ENCODE data around the gene YY1.

Gene YY1

GRCh38 chr14:100238419-100239210 is at the start of gene YY1:
YY1 (plus strand) TSS chr14:100239144; CDS start chr14:100239245, 101 bp downstream.
- H3K4me3 ChIP-seq (ENCODE audit: low read length): peak within 1 kb of the TSS; percentile 95
- peak within 1 kb of the TSS; percentile 50 for H3K9ac ChIP-seq (ENCODE audit: low read length)
- H3K27me3 ChIP-seq (ENCODE audit: control insufficient read depth, insufficient read depth, low read length): no peaks in the 10 kb centered on the region
- peaks cover 23% of the 10 kb centered on the region for H3K4me1 ChIP-seq (ENCODE audit: control insufficient read depth, insufficient read depth, low read length)
- no peaks in the 10 kb centered on the region for H3K36me3 ChIP-seq (ENCODE audit: control insufficient read depth, insufficient read depth, low read length)
- peak within 1 kb of the TSS; percentile 90 for H3K27ac ChIP-seq (ENCODE audit: low read depth, low read length)

- no peak overlapping the region for H3K4me3 ChIP-seq (ENCODE audit: low read length)
- no peak overlapping the region for H3K27ac ChIP-seq (ENCODE audit: low read depth, low read length)
- no peaks in the 10 kb centered on the region for H3K36me3 ChIP-seq (ENCODE audit: control insufficient read depth, insufficient read depth, low read length)
- no peaks in the 10 kb centered on the region for H3K27me3 ChIP-seq (ENCODE audit: control insufficient read depth, insufficient read depth, low read length)
- no peak overlapping the region for H3K9ac ChIP-seq (ENCODE audit: low read length)
- peaks cover 7% of the 10 kb centered on the region for H3K4me1 ChIP-seq (ENCODE audit: control insufficient read depth, insufficient read depth, low read length)
These were observed 48.8 kb upstream of the YY1 start for GRCh38 chr14:100190126-100190525.

GRCh38 chr14:100191584-100192249 is 47.2 kb upstream of the YY1 start:
- Histone ChIP-seq H3K4me1 (ENCODE audit: control insufficient read depth, insufficient read depth, low read length) (peaks cover 7% of the 10 kb centered on the region), H3K9ac (ENCODE audit: low read length) (peak overlapping the region; percentile 88), H3K27ac (ENCODE audit: low read depth, low read length) (no peak overlapping the region), H3K36me3 (ENCODE audit: control insufficient read depth, insufficient read depth, low read length) (no peaks in the 10 kb centered on the region), H3K4me3 (ENCODE audit: low read length) (no peak overlapping the region), H3K27me3 (ENCODE audit: control insufficient read depth, insufficient read depth, low read length) (no peaks in the 10 kb centered on the region)

GRCh38 chr14:100192250-100192671 is 46.7 kb upstream of the YY1 start:
- Histone ChIP-seq H3K4me3 (ENCODE audit: low read length) (peak overlapping the region; percentile 66), H3K9ac (ENCODE audit: low read length) (peak overlapping the region; percentile 88), H3K27me3 (ENCODE audit: control insufficient read depth, insufficient read depth, low read length) (no peaks in the 10 kb centered on the region), H3K27ac (ENCODE audit: low read depth, low read length) (peak overlapping the region; percentile 93), H3K36me3 (ENCODE audit: control insufficient read depth, insufficient read depth, low read length) (no peaks in the 10 kb centered on the region), H3K4me1 (ENCODE audit: control insufficient read depth, insufficient read depth, low read length) (peaks cover 7% of the 10 kb centered on the region)

- peak overlapping the region; percentile 88 for H3K9ac ChIP-seq (ENCODE audit: low read length)
- peak overlapping the region; percentile 74 for H3K4me3 ChIP-seq (ENCODE audit: low read length)
- no peaks in the 10 kb centered on the region for H3K36me3 ChIP-seq (ENCODE audit: control insufficient read depth, insufficient read depth, low read length)
- no peaks in the 10 kb centered on the region for H3K27me3 ChIP-seq (ENCODE audit: control insufficient read depth, insufficient read depth, low read length)
- peaks cover 7% of the 10 kb centered on the region for H3K4me1 ChIP-seq (ENCODE audit: control insufficient read depth, insufficient read depth, low read length)
- H3K27ac ChIP-seq (ENCODE audit: low read depth, low read length): peak overlapping the region; percentile 93
These were observed 46.1 kb upstream of the YY1 start for GRCh38 chr14:100192672-100193416.

- Histone ChIP-seq H3K27me3 (ENCODE audit: control insufficient read depth, insufficient read depth, low read length) (no peaks in the 10 kb centered on the region), H3K27ac (ENCODE audit: low read depth, low read length) (peak overlapping the region; percentile 93), H3K4me3 (ENCODE audit: low read length) (peak overlapping the region; percentile 74)
These were observed 45.3 kb upstream of the YY1 start for GRCh38 chr14:100193417-100194357.

GRCh38 chr14:100199240-100199860 is 39.6 kb upstream of the YY1 start:
- Histone ChIP-seq H3K36me3 (ENCODE audit: control insufficient read depth, insufficient read depth, low read length) (no peaks in the 10 kb centered on the region), H3K4me3 (ENCODE audit: low read length) (no peak overlapping the region), H3K27me3 (ENCODE audit: control insufficient read depth, insufficient read depth, low read length) (no peaks in the 10 kb centered on the region), H3K9ac (ENCODE audit: low read length) (no peak overlapping the region), H3K4me1 (ENCODE audit: control insufficient read depth, insufficient read depth, low read length) (no peaks in the 10 kb centered on the region), H3K27ac (ENCODE audit: low read depth, low read length) (no peak overlapping the region)

More at GRCh38 chr14:100193417-100194357, 45.3 kb upstream of the YY1 start:
- Histone ChIP-seq H3K4me1 (ENCODE audit: control insufficient read depth, insufficient read depth, low read length) (peaks cover 7% of the 10 kb centered on the region), H3K36me3 (ENCODE audit: control insufficient read depth, insufficient read depth, low read length) (no peaks in the 10 kb centered on the region), H3K9ac (ENCODE audit: low read length) (peak overlapping the region; percentile 80)

- no peaks in the 10 kb centered on the region for H3K27me3 ChIP-seq (ENCODE audit: control insufficient read depth, insufficient read depth, low read length)
- H3K4me1 ChIP-seq (ENCODE audit: control insufficient read depth, insufficient read depth, low read length): no peaks in the 10 kb centered on the region
- no peak overlapping the region for H3K4me3 ChIP-seq (ENCODE audit: low read length)
- H3K27ac ChIP-seq (ENCODE audit: low read depth, low read length): no peak overlapping the region
- no peak overlapping the region for H3K9ac ChIP-seq (ENCODE audit: low read length)
- H3K36me3 ChIP-seq (ENCODE audit: control insufficient read depth, insufficient read depth, low read length): no peaks in the 10 kb centered on the region
These were observed 38.6 kb upstream of the YY1 start for GRCh38 chr14:100200311-100200710.

- Histone ChIP-seq H3K9ac (ENCODE audit: low read length) (no peak overlapping the region), H3K27me3 (ENCODE audit: control insufficient read depth, insufficient read depth, low read length) (no peaks in the 10 kb centered on the region), H3K27ac (ENCODE audit: low read depth, low read length) (no peak overlapping the region), H3K4me1 (ENCODE audit: control insufficient read depth, insufficient read depth, low read length) (no peaks in the 10 kb centered on the region), H3K36me3 (ENCODE audit: control insufficient read depth, insufficient read depth, low read length) (no peaks in the 10 kb centered on the region), H3K4me3 (ENCODE audit: low read length) (no peak overlapping the region)
These were observed 37.2 kb upstream of the YY1 start for GRCh38 chr14:100201701-100202100.

GRCh38 chr14:100202712-100203111 is 36.2 kb upstream of the YY1 start:
- H3K4me1 ChIP-seq (ENCODE audit: control insufficient read depth, insufficient read depth, low read length): no peaks in the 10 kb centered on the region
- no peak overlapping the region for H3K9ac ChIP-seq (ENCODE audit: low read length)
- H3K4me3 ChIP-seq (ENCODE audit: low read length): no peak overlapping the region
- no peak overlapping the region for H3K27ac ChIP-seq (ENCODE audit: low read depth, low read length)
- no peaks in the 10 kb centered on the region for H3K27me3 ChIP-seq (ENCODE audit: control insufficient read depth, insufficient read depth, low read length)
- H3K36me3 ChIP-seq (ENCODE audit: control insufficient read depth, insufficient read depth, low read length): no peaks in the 10 kb centered on the region

- Histone ChIP-seq H3K27ac (ENCODE audit: low read depth, low read length) (no peak overlapping the region), H3K36me3 (ENCODE audit: control insufficient read depth, insufficient read depth, low read length) (no peaks in the 10 kb centered on the region), H3K4me1 (ENCODE audit: control insufficient read depth, insufficient read depth, low read length) (no peaks in the 10 kb centered on the region), H3K27me3 (ENCODE audit: control insufficient read depth, insufficient read depth, low read length) (no peaks in the 10 kb centered on the region), H3K9ac (ENCODE audit: low read length) (no peak overlapping the region), H3K4me3 (ENCODE audit: low read length) (no peak overlapping the region)
These were observed 35.8 kb upstream of the YY1 start for GRCh38 chr14:100203146-100203545.

All from rectal smooth muscle tissue (tissue), 1 donor.